Ectodermal cell (in vitro differentiated cells): ENCODE results near the gene ZNF135.

Experiments
- H3K27ac ChIP-seq: 2 replicates; pipeline ENCODE4 v1.7.0; 2013; ENCODE audit warnings: mild to moderate bottlenecking, low read depth, low read length; ENCODE audit not compliant: insufficient read depth, poor library complexity, severe bottlenecking
- H3K27me3 ChIP-seq: 2 replicates; pipeline ENCODE4 v1.7.0; 2013; ENCODE audit warnings: mild to moderate bottlenecking, low read length; ENCODE audit not compliant: insufficient read depth, control insufficient read depth, poor library complexity, severe bottlenecking
- H3K36me3 ChIP-seq: one replicate; pipeline ENCODE4 v1.7.0; 2013; ENCODE audit warnings: low read length; ENCODE audit not compliant: control insufficient read depth, insufficient read depth
- H3K4me1 ChIP-seq: one replicate; pipeline ENCODE4 v1.7.0; 2013; ENCODE audit warnings: low read length; ENCODE audit not compliant: control insufficient read depth, insufficient read depth
- H3K4me3 ChIP-seq: 2 replicates; pipeline ENCODE4 v1.7.0; 2013; ENCODE audit warnings: low read depth, low read length, control low read depth; ENCODE audit not compliant: insufficient read depth
- H3K9me3 ChIP-seq: 2 replicates; pipeline ENCODE4 v1.7.0; 2013; ENCODE audit warnings: mild to moderate bottlenecking, low read length, moderate library complexity; ENCODE audit not compliant: control insufficient read depth
- WGBS, 2 experiments: methylation state at CpG; one replicate each; pipeline ENCODE4 v1.1.7; 2013; ENCODE audit warnings: missing lambda C conversion rate in 2 of 2; 5-methylcytosine and 5-hydroxymethylcytosine counted together

The ZNF135 gene

GRCh38 chr19:58060231-58060630, 1.1 kb downstream of the ZNF135 start:
- no peaks in the 10 kb centered on the region for H3K27me3 ChIP-seq
- WGBS, 2 experiments = 94% methylated on average over 24 of the region's 24 CpGs
- H3K27ac ChIP-seq = no peak overlapping the region
- no peaks in the 10 kb centered on the region for H3K4me1 ChIP-seq
- no peaks in the 10 kb centered on the region for H3K9me3 ChIP-seq
- no peak overlapping the region for H3K4me3 ChIP-seq
- H3K36me3 ChIP-seq = peaks cover 5% of the 10 kb centered on the region

DNA sequence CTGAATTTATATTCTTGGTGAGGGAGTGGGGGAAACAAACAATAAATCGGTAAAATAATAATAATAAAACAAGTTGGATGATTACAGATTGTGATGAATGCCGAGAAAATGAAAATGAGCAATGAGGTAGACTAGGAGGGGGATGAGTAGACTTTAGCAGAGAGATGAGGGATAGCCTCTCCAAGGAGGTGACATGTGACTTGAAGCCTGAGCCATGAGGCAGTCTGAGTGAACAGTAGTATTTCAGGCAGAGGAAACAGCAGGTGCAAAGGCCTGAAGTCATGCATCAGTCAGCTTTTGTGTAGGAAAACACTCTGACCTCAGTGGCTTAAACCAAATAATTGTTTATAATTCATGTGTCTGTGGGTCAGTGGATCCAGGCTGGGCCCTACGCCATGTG, 4.6 kb downstream of the ZNF135 start:
- H3K27ac ChIP-seq = no peak overlapping the region
- 93 to 94% methylated on average over 3 of the region's 3 CpGs for WGBS, 2 experiments
- no peaks in the 10 kb centered on the region for H3K4me1 ChIP-seq
- H3K36me3 ChIP-seq = peaks cover 16% of the 10 kb centered on the region
- H3K9me3 ChIP-seq = peaks cover 8% of the 10 kb centered on the region
- no peak overlapping the region for H3K4me3 ChIP-seq
- no peaks in the 10 kb centered on the region for H3K27me3 ChIP-seq

GRCh38 chr19:58067240-58067912, 8.3 kb downstream of the ZNF135 start:
- Histone ChIP-seq H3K4me3 (no peak overlapping the region), H3K9me3 (peaks cover 8% of the 10 kb centered on the region)
- WGBS, 2 experiments = 91 to 94% methylated on average over 13 to 15 of the region's 15 CpGs

GRCh38 chr19:58079792-58080191, 20.7 kb downstream of the ZNF135 start:
- H3K4me3 ChIP-seq = no peak overlapping the region
- WGBS, 2 experiments = 84 to 86% methylated on average over 10 of the region's 10 CpGs
- no peak overlapping the region for H3K27ac ChIP-seq
- H3K9me3 ChIP-seq = no peaks in the 10 kb centered on the region
- no peaks in the 10 kb centered on the region for H3K4me1 ChIP-seq
- H3K27me3 ChIP-seq = no peaks in the 10 kb centered on the region
- H3K36me3 ChIP-seq = peaks cover 9% of the 10 kb centered on the region

More at GRCh38 chr19:58067240-58067912, 8.3 kb downstream of the ZNF135 start:
- H3K27ac ChIP-seq = no peak overlapping the region
- H3K36me3 ChIP-seq = peaks cover 16% of the 10 kb centered on the region
- no peaks in the 10 kb centered on the region for H3K27me3 ChIP-seq
- H3K4me1 ChIP-seq = no peaks in the 10 kb centered on the region

GRCh38 chr19:58083021-58083420, 23.9 kb downstream of the ZNF135 start:
- no peaks in the 10 kb centered on the region for H3K9me3 ChIP-seq
- no peak overlapping the region for H3K27ac ChIP-seq
- no peaks in the 10 kb centered on the region for H3K4me1 ChIP-seq
- peaks cover 37% of the 10 kb centered on the region for H3K36me3 ChIP-seq
- no peaks in the 10 kb centered on the region for H3K27me3 ChIP-seq
- H3K4me3 ChIP-seq = no peak overlapping the region
- 87 to 96% methylated on average over 3 of the region's 3 CpGs for WGBS, 2 experiments

DNA sequence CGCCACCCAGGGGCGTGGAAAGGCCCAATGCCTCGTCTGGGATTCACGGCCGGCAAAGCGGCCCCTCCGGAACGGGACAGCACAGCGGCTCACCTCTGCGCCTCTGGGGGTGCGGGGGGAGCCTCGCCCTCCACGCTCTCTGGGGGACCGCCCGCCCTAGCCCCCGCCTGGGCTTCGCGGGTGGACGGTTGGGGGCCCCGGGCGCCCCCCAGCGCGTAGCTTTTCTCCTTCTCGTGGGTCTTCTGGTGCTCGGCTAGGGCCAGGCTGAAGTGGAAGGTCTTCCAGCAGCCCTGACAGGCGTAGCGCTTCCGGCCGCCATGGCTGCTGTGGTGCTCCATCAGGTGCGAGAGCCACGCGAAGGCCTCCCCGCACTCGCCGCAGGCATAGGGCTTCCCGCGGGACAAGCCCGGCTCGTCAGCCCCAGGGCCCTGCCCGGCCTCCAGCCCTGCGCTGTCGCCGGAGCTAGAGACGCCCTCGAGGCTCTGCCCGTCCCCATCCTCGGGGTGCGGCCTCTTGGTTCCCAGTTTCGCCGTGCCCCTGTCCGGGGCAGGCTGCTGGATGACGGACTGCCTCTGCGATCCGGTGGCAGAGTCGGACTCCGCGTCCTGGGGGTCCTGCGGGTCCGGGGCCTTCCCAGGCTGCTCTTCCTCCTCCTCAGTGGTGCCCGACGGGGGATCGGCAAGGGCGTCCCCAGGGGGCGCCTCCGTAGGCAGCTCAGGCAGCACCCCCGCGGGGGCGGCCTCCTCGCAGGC, 25.7 kb downstream of the ZNF135 start:
- no peaks in the 10 kb centered on the region for H3K27me3 ChIP-seq
- H3K27ac ChIP-seq = no peak overlapping the region
- peaks cover 48% of the 10 kb centered on the region for H3K36me3 ChIP-seq
- H3K9me3 ChIP-seq = no peaks in the 10 kb centered on the region
- no peaks in the 10 kb centered on the region for H3K4me1 ChIP-seq
- WGBS, 2 experiments = 97% methylated on average over 69 of the region's 69 CpGs
- H3K4me3 ChIP-seq = no peak overlapping the region

DNA sequence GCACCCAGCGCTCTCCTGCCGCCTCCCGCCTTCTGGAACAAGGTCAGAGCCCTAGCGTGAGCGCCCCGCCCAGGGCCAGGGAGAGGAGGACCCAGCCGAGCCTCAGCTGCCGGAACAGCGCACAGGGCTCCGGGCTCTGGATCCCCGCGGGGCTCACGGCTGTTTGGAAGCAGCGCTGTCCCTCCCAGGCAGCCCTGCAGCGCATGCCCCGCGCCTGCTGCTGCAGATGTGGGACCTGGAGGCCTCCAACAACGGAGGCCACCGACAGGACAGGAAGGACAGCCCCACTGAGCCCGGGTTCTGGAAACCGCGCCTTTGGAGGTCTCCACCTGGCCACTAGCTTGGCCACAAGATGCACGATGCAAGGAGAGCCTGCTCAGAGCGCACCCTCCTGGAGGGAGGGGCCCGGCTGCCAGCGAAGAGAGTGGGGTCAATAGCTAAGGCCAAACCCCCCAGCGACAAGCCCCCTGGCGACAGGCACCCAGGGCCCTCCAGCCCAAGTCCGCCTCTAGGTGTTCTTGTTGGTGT, 26.3 kb downstream of the ZNF135 start:
- no peaks in the 10 kb centered on the region for H3K9me3 ChIP-seq
- H3K36me3 ChIP-seq = peaks cover 54% of the 10 kb centered on the region
- no peaks in the 10 kb centered on the region for H3K27me3 ChIP-seq
- H3K4me1 ChIP-seq = no peaks in the 10 kb centered on the region
- H3K4me3 ChIP-seq = no peak overlapping the region
- WGBS, 2 experiments = 92 to 94% methylated on average over 29 of the region's 29 CpGs
- no peak overlapping the region for H3K27ac ChIP-seq

GRCh38 chr19:58086825-58087710, 28.0 kb downstream of the ZNF135 start:
- peaks cover 57% of the 10 kb centered on the region for H3K36me3 ChIP-seq
- no peak overlapping the region for H3K27ac ChIP-seq
- H3K4me3 ChIP-seq = no peak overlapping the region
- 96% methylated on average over 23 of the region's 23 CpGs for WGBS, 2 experiments
- no peaks in the 10 kb centered on the region for H3K9me3 ChIP-seq
- H3K4me1 ChIP-seq = no peaks in the 10 kb centered on the region
- no peaks in the 10 kb centered on the region for H3K27me3 ChIP-seq

DNA sequence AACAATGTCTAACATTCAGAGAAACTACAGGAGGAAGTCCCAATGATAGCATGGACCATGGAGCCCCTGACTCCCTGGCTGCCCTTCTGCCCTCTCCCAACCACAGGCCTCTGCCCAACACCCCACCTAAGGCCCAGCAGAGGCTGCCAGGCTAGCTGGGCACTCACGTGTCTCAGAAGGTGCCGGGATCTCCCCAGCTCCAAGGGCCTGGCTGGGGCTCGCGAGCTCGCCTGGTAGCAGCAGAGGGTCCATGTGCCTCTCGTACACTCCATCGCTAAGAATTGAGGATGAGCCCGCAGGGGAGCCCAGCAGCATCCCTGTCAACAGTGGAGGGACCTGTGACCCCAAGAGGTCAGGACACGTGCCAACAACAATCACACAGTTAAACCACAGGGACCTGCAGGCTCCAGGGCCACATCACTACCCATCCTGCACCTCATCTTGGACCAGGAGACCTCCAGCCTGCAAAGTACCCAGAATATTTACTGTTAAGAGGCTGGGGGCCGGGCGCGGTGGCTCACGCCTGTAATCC, 29.5 kb downstream of the ZNF135 start:
- WGBS, 2 experiments = 89 to 98% methylated on average over 12 to 13 of the region's 13 CpGs
- H3K27me3 ChIP-seq = no peaks in the 10 kb centered on the region
- H3K4me1 ChIP-seq = no peaks in the 10 kb centered on the region
- peaks cover 57% of the 10 kb centered on the region for H3K36me3 ChIP-seq
- no peaks in the 10 kb centered on the region for H3K9me3 ChIP-seq
- H3K4me3 ChIP-seq = no peak overlapping the region
- H3K27ac ChIP-seq = no peak overlapping the region
